Tibial artery (tissue), 4 donors: Measurements from ENCODE around the gene CSTPP1.

Experiments used
- DNase-seq, 2 donors: peaks; one replicate each; pipeline ENCODE4 v3.0.0-alpha.2; 2019
- H3K27ac ChIP-seq, 2 donors: fragments of 200-600 bp; sonication (generic) in 1 of 2; 1 replicate in 1 of 2; 2 replicates in 1 of 2; pipeline ENCODE4 v1.5.1; 2018 to 2019; ENCODE audit warnings: mild to moderate bottlenecking in 1 of 2
- H3K27me3 ChIP-seq, 2 donors: fragments of 200-600 bp; sonication (generic) in 1 of 2; one replicate each; pipeline versions ENCODE4 v1.5.1 to v1.6.0; 2016 to 2019
- H3K36me3 ChIP-seq, 3 donors: fragments of 200-600 bp; sonication (generic) in 2 of 3; one replicate each; pipeline ENCODE4 v1.5.1; 2016 to 2019; ENCODE audit warnings: mild to moderate bottlenecking in 2 of 3
- H3K4me1 ChIP-seq, 4 donors: fragments of 200-600 bp; sonication (generic) in 2 of 4; 1 replicate in 3 of 4; 2 replicates in 1 of 4; pipeline ENCODE4 v1.5.1; 2016 to 2019
- H3K4me3 ChIP-seq, 2 donors: fragments of 200-600 bp; sonication (generic) in 1 of 2; 1 replicate in 1 of 2; 2 replicates in 1 of 2; pipeline ENCODE4 v1.5.1; 2018 to 2019; ENCODE audit warnings: mild to moderate bottlenecking in 2 of 2
- H3K9me3 ChIP-seq, 3 donors: fragments of 200-600 bp; sonication (generic) in 1 of 3; one replicate each; pipeline ENCODE4 v1.5.1; 2016 to 2019
- intact Hi-C: fragments of 100-400 bp; cut with DNase I; formaldehyde crosslinking; loops from one replicate; pipeline ENCODE4 v1.15.0; 2023; ENCODE audit warnings: low total_unique reads
- TF ChIP-seq, protein P1 (sequence below), 2 experiments: fragments of 200-600 bp in 1 of 2; fragments of 450-650 bp in 1 of 2; IDR thresholded peaks; one replicate each; pipeline ENCODE4 v1.5.1; 2017 to 2019; ENCODE audit warnings: antibody characterized with exemption in 2 of 2, mild to moderate bottlenecking in 1 of 2, moderate library complexity in 1 of 2

CSTPP1 gene

DNA sequence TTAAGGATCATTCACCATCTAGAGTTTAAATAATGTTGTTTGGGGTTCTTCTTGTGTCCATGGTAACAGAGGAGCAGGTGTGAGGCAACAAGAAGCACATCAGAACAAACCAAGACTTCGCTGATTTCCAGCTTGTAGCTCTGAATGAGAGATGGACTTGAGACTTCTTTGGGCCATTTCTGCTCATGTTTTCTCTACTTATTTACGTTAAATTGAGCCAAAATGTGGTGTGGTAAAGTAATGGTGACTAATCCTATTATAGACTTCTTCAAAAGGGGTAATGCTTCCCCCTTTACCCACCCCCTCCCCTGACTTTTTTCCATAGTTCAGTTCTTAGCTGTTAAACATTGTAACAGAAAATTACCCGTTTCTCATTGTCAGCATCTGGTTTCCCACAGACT lies 65.2 kb downstream of the CSTPP1 start:
- no peaks in the 10 kb centered on the region for H3K36me3 ChIP-seq
- H3K27ac ChIP-seq = no peak overlapping the region
- no peaks in the 10 kb centered on the region for H3K27me3 ChIP-seq
- TF ChIP-seq, protein P1, sequence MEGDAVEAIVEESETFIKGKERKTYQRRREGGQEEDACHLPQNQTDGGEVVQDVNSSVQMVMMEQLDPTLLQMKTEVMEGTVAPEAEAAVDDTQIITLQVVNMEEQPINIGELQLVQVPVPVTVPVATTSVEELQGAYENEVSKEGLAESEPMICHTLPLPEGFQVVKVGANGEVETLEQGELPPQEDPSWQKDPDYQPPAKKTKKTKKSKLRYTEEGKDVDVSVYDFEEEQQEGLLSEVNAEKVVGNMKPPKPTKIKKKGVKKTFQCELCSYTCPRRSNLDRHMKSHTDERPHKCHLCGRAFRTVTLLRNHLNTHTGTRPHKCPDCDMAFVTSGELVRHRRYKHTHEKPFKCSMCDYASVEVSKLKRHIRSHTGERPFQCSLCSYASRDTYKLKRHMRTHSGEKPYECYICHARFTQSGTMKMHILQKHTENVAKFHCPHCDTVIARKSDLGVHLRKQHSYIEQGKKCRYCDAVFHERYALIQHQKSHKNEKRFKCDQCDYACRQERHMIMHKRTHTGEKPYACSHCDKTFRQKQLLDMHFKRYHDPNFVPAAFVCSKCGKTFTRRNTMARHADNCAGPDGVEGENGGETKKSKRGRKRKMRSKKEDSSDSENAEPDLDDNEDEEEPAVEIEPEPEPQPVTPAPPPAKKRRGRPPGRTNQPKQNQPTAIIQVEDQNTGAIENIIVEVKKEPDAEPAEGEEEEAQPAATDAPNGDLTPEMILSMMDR (IDR thresholded peaks at IDR 0.05) = no peak
- DNase-seq = no peak
- peaks cover 0 to 21% (median 10%) of the 10 kb centered on the region in 4 donors for H3K4me1 ChIP-seq
- H3K4me3 ChIP-seq = no peak overlapping the region
- intact Hi-C loops = no loop called here
- no peaks in the 10 kb centered on the region for H3K9me3 ChIP-seq

DNA sequence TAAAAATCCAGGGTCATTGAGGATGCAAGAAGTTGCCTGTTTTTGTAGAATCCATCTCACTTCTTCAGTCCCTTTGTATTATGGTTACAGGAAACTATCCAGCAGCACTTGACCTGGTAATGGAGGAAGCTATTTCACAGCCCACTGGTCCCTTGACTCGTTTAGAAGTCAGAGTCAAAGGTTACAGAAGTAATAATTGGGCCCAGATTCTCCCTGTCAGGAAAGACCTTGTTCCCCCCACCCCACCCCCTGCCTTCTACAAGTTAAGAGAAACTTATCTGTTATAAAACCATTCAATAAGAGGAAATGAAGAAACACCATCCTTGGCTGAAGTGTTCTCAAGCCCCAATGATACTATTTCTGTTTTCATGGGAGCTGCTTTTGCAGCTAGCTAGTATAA lies 65.8 kb downstream of the CSTPP1 start:
- intact Hi-C loops = no loop called here
- peaks cover 0 to 21% (median 10%) of the 10 kb centered on the region in 4 donors for H3K4me1 ChIP-seq
- no peaks in the 10 kb centered on the region for H3K9me3 ChIP-seq
- no peak overlapping the region for H3K4me3 ChIP-seq
- DNase-seq = no peak
- no peaks in the 10 kb centered on the region for H3K36me3 ChIP-seq
- H3K27ac ChIP-seq = no peak overlapping the region
- no peaks in the 10 kb centered on the region for H3K27me3 ChIP-seq
- TF ChIP-seq, protein P1 (IDR thresholded peaks at IDR 0.05) = no peak

DNA sequence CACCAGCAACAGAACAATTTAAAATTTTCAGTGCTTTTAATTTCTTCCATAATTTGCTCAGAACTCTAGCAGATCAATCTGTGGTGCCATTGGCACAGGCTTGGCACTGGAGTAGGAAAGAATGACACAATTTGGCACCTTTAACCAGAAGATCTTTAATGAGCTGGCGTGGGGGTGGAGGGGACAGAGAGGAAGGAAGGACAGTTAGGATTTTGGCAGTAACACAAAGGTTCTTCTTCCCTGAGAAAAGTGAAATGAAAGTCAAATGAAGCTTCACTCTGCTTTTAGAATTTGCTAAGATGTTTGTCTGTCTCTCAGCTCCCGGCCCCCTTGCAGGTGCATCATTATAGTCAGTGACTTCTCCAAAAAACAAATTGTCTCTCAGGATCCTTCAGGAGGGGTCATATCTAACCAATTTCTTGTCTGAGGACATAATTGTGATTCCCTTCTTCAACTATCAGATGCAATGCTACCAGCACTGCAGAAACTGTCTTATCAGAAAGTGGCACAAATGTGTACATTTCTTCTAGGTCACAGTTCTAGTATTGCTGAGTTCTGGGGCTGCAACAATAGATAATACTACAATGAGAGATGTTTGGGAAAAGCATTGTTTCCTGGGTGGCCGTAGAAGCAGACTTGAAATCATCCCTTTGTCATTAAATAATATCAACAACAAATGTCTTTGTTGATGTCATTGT lies 66.8 kb downstream of the CSTPP1 start:
- intact Hi-C loops = no loop called here
- H3K27ac ChIP-seq = no peak overlapping the region

DNA sequence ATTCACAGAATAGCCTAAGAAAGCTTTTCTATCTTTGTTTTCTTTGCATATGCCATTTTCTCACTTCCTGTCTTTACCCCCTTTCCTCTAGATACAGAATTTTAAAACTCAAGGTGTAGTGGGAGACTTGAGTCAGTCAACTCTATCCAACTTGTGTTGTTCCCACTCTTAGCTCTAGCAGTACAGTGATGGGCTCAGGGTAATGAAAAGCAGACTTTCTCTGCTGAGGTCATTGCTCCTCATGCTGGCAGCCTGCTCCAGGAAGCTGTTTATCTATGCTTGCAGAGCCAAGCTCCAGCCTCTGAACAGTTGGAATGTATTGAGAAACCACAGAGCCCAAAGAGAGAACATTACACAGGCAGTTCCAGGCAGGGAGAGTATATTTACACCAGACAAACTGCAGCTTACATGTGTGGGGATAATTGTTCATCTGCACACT lies 68.1 kb downstream of the CSTPP1 start:
- Histone ChIP-seq H3K4me1 (peaks cover 0 to 21% (median 10%) of the 10 kb centered on the region in 4 donors), H3K9me3 (no peaks in the 10 kb centered on the region), H3K36me3 (no peaks in the 10 kb centered on the region), H3K4me3 (no peak overlapping the region), H3K27ac (peak overlapping the region; percentile 8 to 20), H3K27me3 (no peaks in the 10 kb centered on the region)
- DNase-seq = peak; percentile 81 to 82
- TF ChIP-seq, protein P1 (IDR thresholded peaks at IDR 0.05) = no peak
- intact Hi-C loops = no loop called here

More for the DNA sequence above, 66.8 kb downstream of the CSTPP1 start:
- Histone ChIP-seq H3K36me3 (no peaks in the 10 kb centered on the region), H3K4me3 (no peak overlapping the region), H3K4me1 (peaks cover 0 to 21% (median 10%) of the 10 kb centered on the region in 4 donors), H3K9me3 (no peaks in the 10 kb centered on the region), H3K27me3 (no peaks in the 10 kb centered on the region)
- TF ChIP-seq, protein P1 (IDR thresholded peaks at IDR 0.05) = no peak
- no peak for DNase-seq

DNA sequence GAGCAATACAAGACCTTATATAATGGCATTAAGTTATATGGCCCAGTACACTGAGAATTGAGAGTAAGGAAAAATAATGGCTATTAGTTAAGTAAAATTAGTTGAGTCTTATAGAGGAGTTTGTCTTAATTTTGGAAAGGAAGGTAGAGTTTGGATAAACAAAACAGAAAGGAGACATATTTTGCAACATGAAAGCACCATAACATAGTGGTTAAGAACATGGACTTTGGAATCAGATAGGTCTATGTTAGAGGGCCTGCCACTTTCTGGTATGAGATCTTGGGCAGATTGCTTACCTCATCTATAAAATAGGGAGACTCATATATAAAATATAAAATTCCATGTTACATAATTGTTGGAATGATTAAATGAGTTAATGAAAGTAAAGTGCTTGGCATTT lies 68.9 kb downstream of the CSTPP1 start:
- Histone ChIP-seq H3K36me3 (no peaks in the 10 kb centered on the region), H3K27ac (peak overlapping the region; percentile 14 to 20), H3K9me3 (no peaks in the 10 kb centered on the region), H3K4me3 (no peak overlapping the region), H3K4me1 (peaks cover 0 to 21% (median 10%) of the 10 kb centered on the region in 4 donors), H3K27me3 (no peaks in the 10 kb centered on the region)
- intact Hi-C loops = no loop called here
- TF ChIP-seq, protein P1 (IDR thresholded peaks at IDR 0.05) = no peak
- DNase-seq = no peak
